Stomach smooth muscle (tissue), 2 donors: ENCODE measurements around the gene BPTF.
"Not testable (repeated sequence)": the region's sequence is repeated elsewhere in the genome, so short reads cannot be mapped to it uniquely, and the experiment has no call there.

Source experiments
- H3K27ac ChIP-seq: one replicate; pipeline ENCODE4 v1.7.0; 2013; ENCODE audit warnings: mild to moderate bottlenecking, low read length, inconsistent platforms
- H3K27me3 ChIP-seq, 2 donors: one replicate each; pipeline ENCODE4 v1.7.0; 2013; ENCODE audit warnings: low read length in 2 of 2; ENCODE audit not compliant: insufficient read depth in 2 of 2, control insufficient read depth in 1 of 2
- H3K36me3 ChIP-seq, 2 donors: one replicate each; pipeline ENCODE4 v1.7.0; 2013; ENCODE audit warnings: low read length in 2 of 2; ENCODE audit not compliant: control insufficient read depth in 2 of 2, insufficient read depth in 2 of 2
- H3K4me1 ChIP-seq: one replicate; pipeline ENCODE4 v1.7.0; 2013; ENCODE audit warnings: low read length; ENCODE audit not compliant: control insufficient read depth, insufficient read depth
- H3K4me3 ChIP-seq, 2 donors: one replicate each; pipeline ENCODE4 v1.7.0; 2013; ENCODE audit warnings: low read length in 2 of 2
- H3K9ac ChIP-seq, 2 donors: one replicate each; pipeline ENCODE4 v1.7.0; 2013; ENCODE audit warnings: low read length in 2 of 2, mild to moderate bottlenecking in 1 of 2
- H3K9me3 ChIP-seq, 2 donors: one replicate each; pipeline ENCODE4 v1.7.0; 2013; ENCODE audit warnings: low read length in 2 of 2; ENCODE audit not compliant: control insufficient read depth in 2 of 2
- donor health status: healthy.
- donor health status: Pancreatic carcinoma.

The BPTF gene

GRCh38 chr17:68011199-68011665, 185.9 kb downstream of the BPTF start:
- H3K27ac ChIP-seq, result no peak overlapping the region
- no peaks in the 10 kb centered on the region for H3K27me3 ChIP-seq
- no peak overlapping the region for H3K9ac ChIP-seq
- H3K4me3 ChIP-seq, result no peak overlapping the region
- no peaks in the 10 kb centered on the region for H3K9me3 ChIP-seq
- H3K4me1 ChIP-seq, result no peaks in the 10 kb centered on the region
- no peaks in the 10 kb centered on the region for H3K36me3 ChIP-seq

- no peaks in the 10 kb centered on the region for H3K4me1 ChIP-seq
- H3K9ac ChIP-seq, result no peak overlapping the region
- no peaks in the 10 kb centered on the region for H3K27me3 ChIP-seq
- no peaks in the 10 kb centered on the region for H3K9me3 ChIP-seq
- no peak overlapping the region for H3K4me3 ChIP-seq
- H3K27ac ChIP-seq, result no peak overlapping the region
- no peaks in the 10 kb centered on the region for H3K36me3 ChIP-seq
Observed at GRCh38 chr17:68013385-68013784, 188.1 kb downstream of the BPTF start.

- Histone ChIP-seq H3K27ac (no peak overlapping the region), H3K9ac (no peak overlapping the region), H3K4me3 (no peak overlapping the region), H3K36me3 (no peaks in the 10 kb centered on the region), H3K27me3 (no peaks in the 10 kb centered on the region), H3K4me1 (no peaks in the 10 kb centered on the region), H3K9me3 (no peaks in the 10 kb centered on the region)
Observed at GRCh38 chr17:68015081-68015723, 189.9 kb downstream of the BPTF start.

- Histone ChIP-seq H3K4me3 (no peak overlapping the region), H3K4me1 (peaks cover 3% of the 10 kb centered on the region), H3K9ac (no peak overlapping the region), H3K36me3 (no peaks in the 10 kb centered on the region), H3K9me3 (no peaks in the 10 kb centered on the region), H3K27ac (no peak overlapping the region), H3K27me3 (no peaks in the 10 kb centered on the region)
Observed at GRCh38 chr17:68016838-68017237, 191.5 kb downstream of the BPTF start.

GRCh38 chr17:68018493-68018892, 193.2 kb downstream of the BPTF start:
- not testable (repeated sequence) for H3K27ac ChIP-seq, H3K9me3 ChIP-seq, H3K27me3 ChIP-seq, H3K36me3 ChIP-seq, H3K4me1 ChIP-seq, H3K9ac ChIP-seq, H3K4me3 ChIP-seq

- Histone ChIP-seq H3K4me3 (peak overlapping the region in 1 of 2 donors; percentile 81), H3K36me3 (no peaks in the 10 kb centered on the region), H3K9me3 (no peaks in the 10 kb centered on the region), H3K27ac (peak overlapping the region; percentile 78), H3K27me3 (no peaks in the 10 kb centered on the region), H3K9ac (no peak overlapping the region), H3K4me1 (peaks cover 3% of the 10 kb centered on the region)
Observed at GRCh38 chr17:68019336-68019674, 194.0 kb downstream of the BPTF start.

- no peaks in the 10 kb centered on the region for H3K27me3 ChIP-seq
- peaks cover 3% of the 10 kb centered on the region for H3K4me1 ChIP-seq
- H3K27ac ChIP-seq, result peak overlapping the region; percentile 78
- H3K9me3 ChIP-seq, result no peaks in the 10 kb centered on the region
- H3K9ac ChIP-seq, result peak overlapping the region; percentile 87 to 91
- H3K4me3 ChIP-seq, result peak overlapping the region; percentile 74 to 81
- no peaks in the 10 kb centered on the region for H3K36me3 ChIP-seq
Observed at GRCh38 chr17:68019675-68020408, 194.5 kb downstream of the BPTF start.

GRCh38 chr17:68020409-68020756, 195.1 kb downstream of the BPTF start:
- Histone ChIP-seq H3K9me3 (no peaks in the 10 kb centered on the region), H3K36me3 (no peaks in the 10 kb centered on the region), H3K4me1 (peaks cover 3% of the 10 kb centered on the region), H3K4me3 (peak overlapping the region; percentile 74 to 81), H3K27ac (peak overlapping the region; percentile 78), H3K9ac (peak overlapping the region; percentile 87 to 91), H3K27me3 (no peaks in the 10 kb centered on the region)

- Histone ChIP-seq H3K4me3 (peak overlapping the region; percentile 74 to 81), H3K27ac (peak overlapping the region; percentile 78), H3K9ac (peak overlapping the region; percentile 87 to 91)
- H3K27me3 ChIP-seq, H3K36me3 ChIP-seq, H3K9me3 ChIP-seq, H3K4me1 ChIP-seq: not testable (repeated sequence)
Observed at GRCh38 chr17:68020791-68021190, 195.5 kb downstream of the BPTF start.

GRCh38 chr17:68021963-68022362, 196.7 kb downstream of the BPTF start:
- H3K36me3 ChIP-seq, result no peaks in the 10 kb centered on the region

GRCh38 chr17:68022547-68022946, 197.2 kb downstream of the BPTF start:
- H3K27me3 ChIP-seq, H3K4me3 ChIP-seq, H3K36me3 ChIP-seq: not testable (repeated sequence)

More at GRCh38 chr17:68021963-68022362, 196.7 kb downstream of the BPTF start:
- no peak overlapping the region for H3K4me3 ChIP-seq
- no peaks in the 10 kb centered on the region for H3K27me3 ChIP-seq
- H3K9me3 ChIP-seq, result no peaks in the 10 kb centered on the region
- peaks cover 3% of the 10 kb centered on the region for H3K4me1 ChIP-seq
- H3K27ac ChIP-seq, result no peak overlapping the region
- no peak overlapping the region for H3K9ac ChIP-seq

More at GRCh38 chr17:68022547-68022946, 197.2 kb downstream of the BPTF start:
- H3K9me3 ChIP-seq, H3K4me1 ChIP-seq, H3K9ac ChIP-seq, H3K27ac ChIP-seq: not testable (repeated sequence)
